GM12878 (cell line): ENCODE measurements around the gene MMP15.

Source experiments
- HCFC1 ChIP-seq: fragments of 150-350 bp; IDR thresholded peaks from 2 replicates; pipeline ENCODE4 v1.6.1; 2014; ENCODE audit warnings: low read length
- TF ChIP-seq, protein P1 (sequence below), 3 experiments: IDR thresholded peaks in 2 of 3; conservative IDR thresholded peaks in 1 of 3; 2 replicates each; pipeline ENCODE4 v1.5.1; 2011; ENCODE audit warnings: low read depth in 3 of 3, low read length in 3 of 3, mild to moderate bottlenecking in 3 of 3, control low read depth in 2 of 3, moderate library complexity in 2 of 3, inconsistent platforms in 1 of 3, mixed read lengths in 1 of 3; ENCODE audit not compliant: control insufficient read depth in 2 of 3, insufficient read depth in 1 of 3; ENCODE audit errors: extremely low read depth in 1 of 3

DNA sequence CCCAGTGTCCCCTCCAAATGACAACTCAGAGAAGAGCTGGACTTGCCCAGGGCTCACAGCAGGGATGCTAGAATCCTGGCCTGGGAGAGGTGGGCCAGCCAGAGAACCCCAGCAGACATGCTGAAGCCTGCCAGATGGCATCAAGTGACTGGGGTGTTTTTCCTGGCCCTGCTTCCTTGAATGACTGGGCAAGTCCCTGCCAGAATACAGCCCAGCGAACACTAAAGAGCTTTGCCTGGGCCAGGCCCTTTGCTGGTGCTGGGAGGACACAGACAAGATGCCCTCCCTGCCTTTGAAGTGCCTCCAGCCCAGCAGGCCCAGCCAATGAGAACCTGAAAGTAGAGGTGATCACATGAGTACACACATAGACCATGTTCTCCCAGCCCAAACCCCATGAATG lies 36.6 kb upstream of the MMP15 start:
- no peak for TF ChIP-seq HCFC1
- TF ChIP-seq, protein P1, sequence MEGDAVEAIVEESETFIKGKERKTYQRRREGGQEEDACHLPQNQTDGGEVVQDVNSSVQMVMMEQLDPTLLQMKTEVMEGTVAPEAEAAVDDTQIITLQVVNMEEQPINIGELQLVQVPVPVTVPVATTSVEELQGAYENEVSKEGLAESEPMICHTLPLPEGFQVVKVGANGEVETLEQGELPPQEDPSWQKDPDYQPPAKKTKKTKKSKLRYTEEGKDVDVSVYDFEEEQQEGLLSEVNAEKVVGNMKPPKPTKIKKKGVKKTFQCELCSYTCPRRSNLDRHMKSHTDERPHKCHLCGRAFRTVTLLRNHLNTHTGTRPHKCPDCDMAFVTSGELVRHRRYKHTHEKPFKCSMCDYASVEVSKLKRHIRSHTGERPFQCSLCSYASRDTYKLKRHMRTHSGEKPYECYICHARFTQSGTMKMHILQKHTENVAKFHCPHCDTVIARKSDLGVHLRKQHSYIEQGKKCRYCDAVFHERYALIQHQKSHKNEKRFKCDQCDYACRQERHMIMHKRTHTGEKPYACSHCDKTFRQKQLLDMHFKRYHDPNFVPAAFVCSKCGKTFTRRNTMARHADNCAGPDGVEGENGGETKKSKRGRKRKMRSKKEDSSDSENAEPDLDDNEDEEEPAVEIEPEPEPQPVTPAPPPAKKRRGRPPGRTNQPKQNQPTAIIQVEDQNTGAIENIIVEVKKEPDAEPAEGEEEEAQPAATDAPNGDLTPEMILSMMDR (IDR thresholded peaks at IDR 0.05 in 2 of 3, conservative IDR thresholded peaks at IDR 0.05 in 1 of 3; ENCODE audit: control insufficient read depth in 2 of 3, extremely low read depth in 1 of 3, insufficient read depth in 1 of 3, low read depth in 3 of 3, low read length in 3 of 3): no peak
